Keratinocyte (primary cell): Measurements from ENCODE around the gene BCL11B.

Source experiments
- CTCF ChIP-seq, 3 experiments: IDR thresholded peaks in 1 of 3; conservative IDR thresholded peaks in 1 of 3; optimal IDR thresholded peaks in 1 of 3; 2 replicates in 2 of 3; 3 replicates in 1 of 3; pipeline versions ENCODE3 to v1.5.1; 2011; ENCODE audit warnings: low read length in 3 of 3, mild to moderate bottlenecking in 3 of 3, moderate library complexity in 2 of 3, control low read depth in 1 of 3, inconsistent platforms in 1 of 3; ENCODE audit not compliant: insufficient read depth in 2 of 3; ENCODE audit errors: extremely low read depth in 1 of 3
- EZH2 ChIP-seq: IDR thresholded peaks from one replicate; pipeline ENCODE4 v1.6.1; 2012; ENCODE audit warnings: inconsistent platforms, mild to moderate bottlenecking, low read length, moderate library complexity

GRCh38 chr14:99196310-99196650, 75.7 kb downstream of the BCL11B start:
- no peak for TF ChIP-seq CTCF (optimal IDR thresholded peaks at IDR 0.05 in 1 of 3, IDR thresholded peaks at IDR 0.05 in 1 of 3, conservative IDR thresholded peaks at IDR 0.05 in 1 of 3; ENCODE audit: extremely low read depth in 1 of 3, insufficient read depth in 2 of 3, low read length in 3 of 3)
- no peak for TF ChIP-seq EZH2
